IPS DF 19.7 (cell line): Measurements from ENCODE around the gene CHRNA1.

Source experiments
- DNase-seq: peaks from one replicate; pipeline ENCODE4 v3.0.0-alpha.2; 2013; ENCODE audit warnings: low read depth, low spot score

CHRNA1 gene

DNA sequence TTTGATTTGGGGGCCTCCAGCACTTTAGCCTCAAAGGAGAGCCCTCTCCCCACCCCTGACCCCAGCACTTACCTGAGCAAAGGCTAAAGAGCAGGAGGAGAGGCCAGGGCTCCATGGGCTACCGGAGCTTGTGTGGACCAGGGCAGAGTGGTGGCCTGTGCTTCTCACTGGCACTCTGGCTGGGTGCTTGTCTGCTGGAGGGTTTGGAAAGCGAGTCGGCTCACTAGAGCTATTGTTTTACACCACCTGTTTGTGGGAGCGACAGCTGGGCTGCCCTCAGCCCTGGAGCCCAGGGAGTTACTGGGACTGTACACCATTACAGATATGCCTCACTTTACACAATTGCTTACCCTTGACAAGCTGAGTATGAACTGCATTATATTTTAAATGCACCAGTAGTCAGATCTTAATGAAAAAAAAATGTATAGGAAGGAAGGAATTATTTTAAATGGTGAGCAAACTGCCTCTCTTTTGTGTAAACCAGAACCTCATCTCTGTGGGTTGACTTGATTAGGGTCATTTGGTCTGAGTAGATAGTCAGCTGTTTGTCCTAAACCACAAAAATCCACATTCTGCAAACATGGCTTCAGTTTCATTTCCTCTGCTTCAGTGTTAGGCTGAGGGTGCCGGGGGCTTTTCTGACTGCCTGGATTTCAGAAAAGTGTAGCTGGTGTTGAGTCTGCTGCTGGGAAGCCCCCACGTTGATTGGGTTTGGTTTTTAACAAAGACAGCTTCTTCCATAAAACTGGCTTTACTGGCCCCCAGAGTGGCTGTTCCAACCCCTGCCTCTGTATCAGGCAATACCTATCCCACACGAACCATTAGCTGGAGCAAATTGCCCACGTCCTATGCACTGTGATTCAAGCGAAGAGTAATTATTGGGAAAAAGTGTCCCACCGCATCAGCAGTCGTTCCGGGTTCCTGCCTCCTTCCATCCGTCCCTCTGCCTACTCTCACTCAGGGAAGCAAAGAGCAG, at the start of gene CHRNA1:
Gene CHRNA1 (minus strand): TSS at position 193 of the 976 bp plus-strand sequence. CDS start 78 bp downstream, at position 115.
- no peak for DNase-seq

DNA sequence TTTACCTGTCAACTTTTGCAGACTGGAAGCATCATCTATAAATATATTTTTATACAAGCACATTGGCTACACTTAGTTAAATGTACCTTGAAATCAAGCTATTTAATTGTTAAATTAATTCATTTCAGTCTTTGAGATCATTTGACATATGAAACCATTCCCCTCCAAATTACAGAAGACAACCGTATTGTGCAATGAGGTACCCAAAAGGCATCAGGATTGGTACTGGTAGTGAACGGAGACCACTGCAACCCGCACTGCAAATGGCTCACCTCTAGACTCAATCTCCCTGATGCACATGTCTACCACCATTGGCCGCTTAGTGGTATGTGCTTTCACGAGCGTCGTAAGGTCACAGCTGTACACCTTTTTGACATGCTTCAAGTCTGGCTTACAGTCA, 47.8 kb upstream of the CHRNA1 start:
- DNase-seq: no peak

DNA sequence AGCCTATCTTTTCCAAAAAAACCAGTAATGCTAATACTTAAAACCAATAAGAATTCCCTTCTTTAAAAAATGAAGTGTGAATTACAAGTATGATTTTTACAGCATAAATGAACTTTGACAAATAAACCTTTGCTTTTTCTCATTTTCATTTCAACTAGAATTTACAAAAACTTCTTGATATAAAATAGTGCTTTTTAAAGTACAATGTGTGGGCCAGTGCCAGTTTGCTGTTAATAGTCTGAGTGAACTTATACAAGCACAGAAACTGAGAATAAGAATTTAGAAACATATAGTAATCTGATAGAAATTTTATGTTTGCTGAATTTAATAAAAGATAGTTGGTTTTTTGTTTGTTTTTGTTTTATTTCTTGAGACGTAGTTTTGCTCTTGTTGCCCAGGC, 43.7 kb upstream of the CHRNA1 start:
- no peak for DNase-seq

- no peak for DNase-seq
Observed at GRCh38 chr2:174805803-174806202, 41.5 kb upstream of the CHRNA1 start.

DNA sequence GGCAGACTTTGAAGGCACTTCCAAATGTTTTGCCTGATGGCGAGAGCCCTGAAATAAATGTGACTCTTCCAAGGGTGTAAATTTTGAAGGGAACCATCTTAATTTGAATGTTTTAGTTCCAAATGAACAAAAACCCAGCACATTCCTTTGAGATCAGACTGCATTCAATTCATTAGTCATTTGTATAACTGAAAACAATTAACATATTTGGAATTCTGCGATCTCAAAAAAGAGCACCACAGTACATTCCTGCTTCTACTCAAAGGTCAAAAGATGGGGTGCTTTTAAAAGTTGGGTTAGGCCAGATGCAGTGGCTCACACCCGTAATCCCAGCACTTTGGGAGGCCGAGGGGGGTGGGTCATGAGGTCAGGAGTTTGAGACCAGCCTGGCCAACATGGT, 38.2 kb upstream of the CHRNA1 start:
- no peak for DNase-seq

DNA sequence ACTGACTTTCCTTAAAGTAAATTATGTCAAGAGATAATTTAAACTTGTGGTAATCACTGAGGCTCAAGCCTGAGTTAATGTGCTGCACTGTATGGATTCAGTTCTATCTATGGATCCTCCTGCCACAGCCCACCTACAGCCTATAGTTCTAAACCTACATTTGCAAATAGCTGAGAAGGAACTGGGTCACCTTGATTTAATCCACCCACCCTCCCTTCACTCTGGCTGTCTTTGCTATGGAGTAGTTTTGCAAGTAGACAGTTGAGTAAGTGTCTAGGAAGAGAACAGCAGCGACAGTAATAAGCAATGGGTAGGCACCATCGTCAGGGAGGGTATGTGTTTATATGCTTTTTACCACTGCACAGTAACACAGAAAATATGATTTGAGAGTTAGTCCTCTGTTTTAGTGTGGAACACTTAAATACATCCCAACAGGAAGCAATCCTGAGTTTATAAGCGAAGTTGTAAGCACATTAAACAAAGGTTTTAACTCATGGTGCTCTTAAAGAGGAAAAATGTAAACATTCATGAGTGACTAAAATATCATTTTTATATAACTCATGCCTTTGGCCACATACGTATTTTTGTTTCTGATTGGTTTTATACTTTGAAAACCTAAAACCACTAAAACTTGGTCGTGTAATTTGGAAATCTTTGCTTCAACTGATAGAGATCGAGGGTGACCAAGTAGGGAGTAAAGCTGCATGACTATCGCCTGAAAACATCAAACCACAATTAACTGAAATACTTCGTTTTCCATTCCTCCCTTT, 36.3 kb upstream of the CHRNA1 start:
- DNase-seq: no peak

GRCh38 chr2:174798801-174799200, 34.5 kb upstream of the CHRNA1 start:
- DNase-seq: no peak

GRCh38 chr2:174797781-174798276, 33.6 kb upstream of the CHRNA1 start:
- no peak for DNase-seq

DNA sequence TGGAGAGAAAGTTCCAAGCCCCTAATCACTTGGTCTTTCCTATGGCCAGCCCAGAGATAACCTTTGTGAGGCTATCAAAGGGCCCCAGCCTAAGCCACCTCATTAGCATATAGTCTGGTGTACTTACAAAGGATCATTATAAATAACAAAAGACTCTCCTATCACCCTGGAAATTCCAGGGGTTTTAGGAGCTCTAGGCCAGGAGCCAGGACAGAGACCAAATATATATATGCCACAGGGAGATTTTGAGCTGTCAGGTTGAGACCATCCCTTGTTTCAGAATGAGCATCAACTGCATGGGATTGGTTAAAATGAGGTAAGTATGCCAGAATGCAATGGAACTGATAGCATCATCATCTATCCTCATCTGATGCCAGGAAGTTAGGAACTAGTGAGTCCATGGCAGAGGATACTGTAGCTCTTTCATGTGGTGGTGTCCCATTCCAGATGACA, 32.1 kb upstream of the CHRNA1 start:
- peak; percentile 76 for DNase-seq

GRCh38 chr2:174794851-174795374, 30.6 kb upstream of the CHRNA1 start:
- no peak for DNase-seq

DNA sequence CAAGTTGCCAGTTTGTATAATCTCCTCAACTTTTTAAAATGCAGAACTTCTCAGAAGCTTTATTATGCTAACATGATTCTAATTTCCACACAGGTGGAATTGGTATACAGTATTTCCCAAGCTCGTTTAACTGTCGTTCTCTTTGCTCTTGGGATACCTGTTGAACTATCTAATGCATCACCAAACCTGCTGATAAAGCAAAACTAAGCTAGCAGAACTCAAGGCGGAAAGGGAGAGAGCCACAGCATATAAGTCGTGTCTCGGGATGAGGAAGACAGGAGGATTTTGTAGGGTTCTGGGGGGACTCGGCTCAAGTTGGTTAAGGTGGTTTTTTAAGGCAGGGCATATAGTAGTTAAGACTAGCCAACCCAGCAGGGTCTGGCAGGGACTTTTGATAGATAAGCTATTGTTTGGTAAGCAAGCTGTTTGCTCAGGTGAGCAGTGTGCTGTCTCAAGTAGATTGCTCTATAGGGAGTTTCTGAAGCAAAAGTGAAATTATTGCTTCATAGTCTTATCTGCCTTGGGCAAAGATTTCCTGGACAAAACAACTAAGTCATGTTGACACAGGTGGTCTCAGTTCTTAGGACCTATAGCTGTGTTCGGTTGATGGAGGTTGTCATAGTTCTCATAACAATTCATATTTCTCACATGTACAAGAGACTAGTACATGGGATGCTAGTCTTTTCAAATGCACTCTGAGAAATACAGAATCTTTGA, 28.2 kb upstream of the CHRNA1 start:
- DNase-seq: no peak

DNA sequence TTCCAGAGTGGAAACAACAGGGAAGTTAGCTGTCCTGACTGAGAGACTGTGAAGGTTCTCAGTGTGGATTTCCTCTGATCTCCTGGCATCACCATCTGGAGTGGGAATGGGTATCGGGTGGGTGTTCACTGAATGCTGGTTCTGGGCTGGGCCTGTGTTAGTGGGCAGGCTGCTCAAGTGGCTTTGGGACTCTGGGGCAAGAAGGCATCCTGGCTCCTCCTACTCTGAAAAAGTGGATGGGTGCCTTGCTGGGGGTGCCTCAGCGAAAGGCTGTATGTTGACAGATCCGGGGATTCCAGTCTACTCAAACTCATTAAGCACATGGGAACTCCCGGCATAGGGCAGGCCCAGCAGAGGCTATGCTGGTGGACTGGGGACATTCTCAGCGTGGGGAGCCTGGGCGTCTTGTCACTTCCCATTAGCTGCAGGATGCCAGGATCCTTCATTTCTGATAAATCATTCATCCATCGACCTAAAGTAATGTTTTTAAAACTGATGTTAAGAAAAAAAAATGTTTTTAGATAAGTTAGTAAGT, 27.5 kb upstream of the CHRNA1 start:
- no peak for DNase-seq

DNA sequence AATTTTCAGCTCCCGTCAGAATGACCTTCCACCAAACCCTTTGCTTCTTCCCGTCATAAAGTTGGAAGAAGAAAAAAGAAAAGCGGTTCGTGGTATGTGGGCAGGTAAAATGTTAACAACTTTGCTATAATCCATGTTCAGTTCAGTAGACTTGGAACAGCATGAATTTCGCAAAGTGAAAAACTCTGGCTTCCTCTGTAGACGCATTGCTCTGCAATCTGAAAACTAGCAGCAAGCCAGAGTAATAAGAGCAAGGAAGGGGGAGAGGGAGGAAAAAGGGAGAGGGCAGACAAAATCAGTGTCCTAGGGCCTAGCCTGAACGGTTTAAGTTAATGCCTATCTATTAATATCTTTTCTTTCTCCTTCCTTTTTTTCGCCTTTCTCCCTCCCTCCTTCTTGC, 26.7 kb upstream of the CHRNA1 start:
- DNase-seq: no peak

- DNase-seq: no peak
Observed at GRCh38 chr2:174789001-174789400, 24.7 kb upstream of the CHRNA1 start.

DNA sequence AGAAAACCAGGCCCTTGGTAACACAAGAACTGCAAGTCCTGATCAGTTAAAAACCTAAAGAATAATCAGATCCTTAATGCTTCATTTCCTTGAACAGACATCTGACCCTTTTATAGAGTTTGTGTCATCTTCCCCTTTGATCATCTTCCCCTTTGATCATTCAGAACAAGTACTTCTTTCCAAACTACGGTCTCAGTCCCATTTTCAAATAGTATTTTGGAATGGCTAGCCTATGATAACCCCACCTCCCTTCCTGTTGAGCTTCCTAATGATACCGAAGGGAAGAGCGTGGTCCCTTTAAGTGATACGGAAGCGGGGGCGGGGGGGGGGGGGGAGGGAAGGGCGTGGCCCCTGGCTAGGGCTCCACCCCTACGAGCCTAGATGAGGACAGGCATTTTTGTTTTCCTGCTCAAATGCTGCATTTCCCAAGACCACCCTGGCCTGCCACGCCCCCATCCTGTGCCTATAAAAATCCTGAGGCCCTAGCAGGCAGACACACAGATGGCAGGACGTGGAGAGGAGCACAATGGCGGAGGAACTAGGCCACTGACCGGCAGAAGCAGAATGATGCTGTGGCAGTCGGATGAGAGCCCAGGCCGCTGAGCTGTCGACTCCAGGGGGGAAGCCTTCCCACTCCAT, 24.1 kb upstream of the CHRNA1 start:
- DNase-seq: peak; percentile 50

DNA sequence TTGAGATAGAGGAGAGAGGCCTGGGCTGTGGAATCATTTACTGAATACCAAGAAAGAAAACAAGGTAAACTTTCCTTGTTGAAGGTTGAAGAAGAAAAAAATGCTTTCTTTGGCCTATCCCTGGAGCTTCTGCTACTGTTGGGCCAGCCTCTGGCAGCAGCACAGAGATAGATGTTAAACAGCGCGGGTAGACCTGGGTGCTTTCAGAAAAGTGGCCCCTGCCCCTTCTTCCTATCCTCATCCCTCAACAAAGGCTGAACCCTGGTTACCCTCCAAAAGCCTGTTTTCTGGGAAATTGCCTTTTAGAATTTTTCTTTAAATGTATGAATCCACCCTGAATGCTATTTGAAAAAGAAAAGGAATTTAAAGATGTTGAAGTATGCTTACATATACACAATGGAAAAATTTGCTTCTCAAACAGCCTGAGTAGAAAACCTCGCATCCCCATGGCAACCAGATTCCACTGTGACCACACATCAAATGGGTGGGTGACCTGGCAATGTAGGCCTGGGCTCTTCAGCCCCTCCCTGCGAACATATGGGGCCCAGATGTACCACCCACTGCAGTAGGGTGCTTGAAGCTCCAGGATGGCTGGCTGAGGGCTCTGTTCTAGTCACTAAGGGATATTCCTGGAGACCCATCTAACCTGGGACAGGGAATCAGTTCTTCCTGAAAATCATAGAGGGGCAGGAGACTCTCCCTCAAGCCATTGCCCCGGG, 23.4 kb upstream of the CHRNA1 start:
- DNase-seq: peak; percentile 95

DNA sequence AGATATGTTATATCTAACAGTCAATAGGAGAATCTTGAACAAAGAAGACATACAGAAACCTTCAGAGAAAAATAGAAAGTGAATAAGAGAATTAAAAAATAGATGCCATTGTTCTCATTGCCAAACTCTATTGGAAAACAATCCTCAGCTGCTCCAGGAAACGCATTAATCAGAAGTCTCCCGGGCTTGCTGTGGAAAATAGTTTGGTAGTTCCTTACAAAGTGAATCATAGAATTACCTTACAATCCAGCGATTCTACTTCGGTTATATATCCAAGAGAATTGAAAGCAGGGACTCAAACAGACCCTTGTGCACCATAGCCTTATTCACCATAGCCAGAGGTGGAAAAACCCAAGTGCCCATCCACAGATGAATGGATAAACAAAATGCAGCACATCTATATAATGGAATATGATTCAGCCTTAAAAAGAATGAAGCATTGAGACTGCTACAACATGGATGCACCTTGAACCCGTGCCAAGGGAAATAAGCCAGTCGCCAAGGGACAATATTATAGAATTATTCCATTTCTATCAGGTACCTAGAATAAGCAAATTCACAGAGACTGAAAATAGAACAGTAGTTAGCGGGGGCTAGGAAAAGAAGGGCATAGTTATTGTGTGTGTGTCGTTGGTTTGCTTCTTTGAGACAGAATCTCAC, 21.9 kb upstream of the CHRNA1 start:
- DNase-seq: no peak

DNA sequence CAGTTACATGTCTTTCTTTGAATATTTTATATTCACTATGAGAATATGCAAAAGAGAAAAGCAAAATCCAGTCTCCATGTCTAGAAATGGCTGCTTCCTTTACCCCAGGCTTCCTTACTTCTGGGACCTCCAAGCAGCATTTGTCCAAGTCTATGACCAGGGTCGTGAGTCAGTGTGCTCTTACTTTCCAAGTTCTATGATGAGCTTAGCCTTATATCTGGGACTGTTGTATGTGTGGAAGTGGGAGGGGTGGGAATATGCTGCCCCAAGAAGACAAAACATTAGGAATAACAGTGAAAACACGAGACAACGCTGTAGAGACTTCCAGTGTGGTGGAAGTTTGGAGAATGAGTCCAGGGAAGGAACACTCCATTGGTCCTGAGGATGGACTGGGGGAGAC, 21.2 kb upstream of the CHRNA1 start:
- no peak for DNase-seq

DNA sequence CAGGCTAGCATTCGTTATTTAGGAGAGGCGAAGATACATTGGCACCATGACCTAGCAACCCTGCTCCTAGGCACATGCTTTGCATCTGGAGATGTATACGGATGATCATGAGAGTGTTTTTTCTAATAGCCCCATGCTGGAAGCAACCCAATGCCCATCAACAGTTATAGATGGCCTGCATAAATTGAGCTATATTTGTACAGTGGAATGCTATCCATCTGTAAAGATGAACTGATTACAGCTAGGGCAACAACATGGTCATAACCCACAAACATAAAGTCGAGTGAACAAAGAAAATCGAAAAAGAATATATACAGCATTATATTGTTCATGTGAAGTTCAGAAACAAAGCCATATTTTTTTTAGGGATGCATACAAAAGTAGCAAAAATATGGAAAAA, 20.6 kb upstream of the CHRNA1 start:
- no peak for DNase-seq

- no peak for DNase-seq
Observed at GRCh38 chr2:174784316-174784715, 20.0 kb upstream of the CHRNA1 start.
